ENCODE results near the gene ANKS3. TPM values are rescaled to one million over a fixed set of nuclear protein-coding genes. Genes with fewer than 3 reads are reported as not detected.

Gene ANKS3
- total RNA-seq, 4 donors from 2014 or later, result 2.4 to 51.7 (median 33.1) TPM

DNA sequence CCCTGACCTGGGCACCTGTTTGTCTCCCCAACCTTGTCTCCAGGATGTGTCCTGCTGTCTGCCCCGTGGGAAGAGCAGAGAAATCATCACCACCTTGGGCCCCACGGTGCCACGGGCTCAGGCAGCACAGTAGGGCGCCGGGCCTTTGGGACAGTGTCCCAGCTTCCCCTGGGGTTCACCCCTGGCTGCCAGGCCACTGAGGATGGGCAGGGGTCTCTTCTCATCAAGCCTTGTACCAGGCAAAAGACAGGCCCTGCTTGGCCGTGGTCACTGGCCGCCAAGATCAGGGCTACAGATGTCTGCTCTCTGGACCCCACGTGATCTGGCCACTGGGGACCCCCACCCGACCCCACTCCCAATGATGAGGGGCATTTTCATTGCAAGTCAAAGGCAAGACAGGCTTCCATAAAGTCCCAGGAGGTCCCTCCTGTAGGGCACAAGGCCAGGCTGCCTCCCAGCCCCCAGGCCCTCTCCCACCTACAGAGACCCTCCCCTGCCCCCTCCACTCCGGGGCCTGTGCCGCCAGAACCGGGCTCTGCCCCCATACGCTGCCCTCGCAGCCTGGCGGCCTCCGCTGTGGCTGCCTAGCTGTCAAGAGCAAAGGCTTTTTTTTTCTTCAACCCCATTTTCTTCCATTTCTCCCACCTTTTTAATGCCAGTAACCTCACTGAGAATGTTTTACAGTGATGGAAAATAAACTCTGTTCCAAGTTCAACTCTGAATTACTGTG lies 14.8 kb upstream of the ANKS3 start:
- H3K27ac ChIP-seq, result no peak overlapping the region
- H3K27me3 ChIP-seq, result no peaks in the 10 kb centered on the region
- no peak overlapping the region for H3K4me3 ChIP-seq
- no peaks in the 10 kb centered on the region for H3K9me3 ChIP-seq
- intact Hi-C loops (cut with DNase I; ENCODE audit: low total_unique reads), result no loop called here
- H3K36me3 ChIP-seq, result no peaks in the 10 kb centered on the region
- no peak for DNase-seq
- TF ChIP-seq, protein P1, sequence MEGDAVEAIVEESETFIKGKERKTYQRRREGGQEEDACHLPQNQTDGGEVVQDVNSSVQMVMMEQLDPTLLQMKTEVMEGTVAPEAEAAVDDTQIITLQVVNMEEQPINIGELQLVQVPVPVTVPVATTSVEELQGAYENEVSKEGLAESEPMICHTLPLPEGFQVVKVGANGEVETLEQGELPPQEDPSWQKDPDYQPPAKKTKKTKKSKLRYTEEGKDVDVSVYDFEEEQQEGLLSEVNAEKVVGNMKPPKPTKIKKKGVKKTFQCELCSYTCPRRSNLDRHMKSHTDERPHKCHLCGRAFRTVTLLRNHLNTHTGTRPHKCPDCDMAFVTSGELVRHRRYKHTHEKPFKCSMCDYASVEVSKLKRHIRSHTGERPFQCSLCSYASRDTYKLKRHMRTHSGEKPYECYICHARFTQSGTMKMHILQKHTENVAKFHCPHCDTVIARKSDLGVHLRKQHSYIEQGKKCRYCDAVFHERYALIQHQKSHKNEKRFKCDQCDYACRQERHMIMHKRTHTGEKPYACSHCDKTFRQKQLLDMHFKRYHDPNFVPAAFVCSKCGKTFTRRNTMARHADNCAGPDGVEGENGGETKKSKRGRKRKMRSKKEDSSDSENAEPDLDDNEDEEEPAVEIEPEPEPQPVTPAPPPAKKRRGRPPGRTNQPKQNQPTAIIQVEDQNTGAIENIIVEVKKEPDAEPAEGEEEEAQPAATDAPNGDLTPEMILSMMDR (IDR thresholded peaks at IDR 0.05), result no peak
- TF ChIP-seq POLR2A (IDR thresholded peaks at IDR 0.05), result no peak
- peaks cover 0 to 8% of the 10 kb centered on the region in 2 donors for H3K4me1 ChIP-seq

DNA sequence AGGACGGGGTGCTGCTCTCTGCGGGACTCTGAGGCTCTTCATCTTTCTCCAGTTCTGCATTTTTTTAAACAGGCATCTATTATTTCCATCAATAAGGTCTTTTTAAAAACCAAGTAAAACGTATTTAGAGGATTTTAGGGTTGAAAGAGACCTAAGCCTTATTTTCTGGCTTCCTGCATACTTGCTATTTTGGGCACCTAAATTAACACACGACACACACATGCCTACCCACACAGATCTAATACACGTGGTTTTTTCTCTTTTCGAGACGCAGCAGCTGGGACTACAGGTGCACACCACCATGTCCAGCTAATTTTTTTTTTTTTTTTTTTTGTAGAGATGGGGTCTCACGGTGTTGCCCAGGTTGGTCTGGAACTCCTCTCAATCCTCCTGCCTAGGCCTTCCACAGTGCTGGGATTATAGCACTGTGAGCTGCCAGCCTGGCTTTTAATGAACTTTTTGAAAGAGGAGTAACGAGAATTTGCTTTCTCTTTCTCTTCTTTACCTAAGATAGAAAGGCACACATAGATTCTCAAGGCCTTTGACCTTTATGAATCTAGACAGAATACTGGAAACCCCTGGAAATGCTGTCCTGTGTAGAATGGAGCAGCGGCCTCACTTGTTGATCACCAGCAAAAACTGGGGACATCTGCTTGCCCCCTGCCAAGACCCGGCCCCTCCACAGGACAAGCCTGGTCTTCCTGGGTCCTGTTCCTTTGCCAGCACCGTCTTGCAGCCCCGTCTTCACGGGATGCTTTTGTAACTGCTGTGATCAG lies 14.0 kb upstream of the ANKS3 start:
- Histone ChIP-seq H3K36me3 (no peaks in the 10 kb centered on the region), H3K27me3 (no peaks in the 10 kb centered on the region), H3K27ac (no peak overlapping the region), H3K4me1 (peaks cover 0 to 8% of the 10 kb centered on the region in 2 donors), H3K9me3 (no peaks in the 10 kb centered on the region), H3K4me3 (no peak overlapping the region)
- TF ChIP-seq, protein P1 (IDR thresholded peaks at IDR 0.05), result no peak
- TF ChIP-seq POLR2A (IDR thresholded peaks at IDR 0.05), result no peak
- no peak for DNase-seq
- intact Hi-C loops (cut with DNase I; ENCODE audit: low total_unique reads), result no loop called here

DNA sequence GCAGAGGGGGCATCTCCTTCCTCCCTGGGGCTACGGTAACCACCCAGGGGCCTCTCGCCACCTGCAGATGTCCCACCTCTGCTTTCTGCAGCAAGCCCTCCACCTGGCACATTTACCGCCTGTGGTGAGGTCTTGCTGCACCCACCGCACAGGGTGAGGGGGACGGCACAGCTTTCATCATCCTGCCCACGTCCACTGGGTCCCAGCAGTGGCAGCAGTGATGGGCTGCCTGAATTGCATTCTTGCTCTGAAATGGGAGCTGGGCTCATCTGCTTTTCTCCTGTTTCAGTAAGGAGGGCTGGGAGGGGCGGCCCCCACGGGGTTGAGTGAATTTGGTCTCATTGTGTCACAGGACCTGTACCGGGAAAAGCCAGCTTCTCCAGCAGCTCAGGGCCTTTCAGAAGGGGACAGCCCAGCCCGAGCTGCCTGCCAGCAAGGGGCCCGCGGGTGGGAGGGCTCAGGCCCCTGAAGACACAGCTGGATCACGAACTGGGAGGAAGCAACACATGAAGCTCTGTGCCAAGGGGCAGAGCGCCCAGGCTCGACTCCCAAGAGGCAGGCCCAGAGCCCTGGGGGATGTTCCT lies 13.0 kb upstream of the ANKS3 start:
- H3K36me3 ChIP-seq, result no peaks in the 10 kb centered on the region
- H3K27me3 ChIP-seq, result no peaks in the 10 kb centered on the region
- intact Hi-C loops (cut with DNase I; ENCODE audit: low total_unique reads), result no loop called here
- peak in 1 of 2 donors; percentile 56 for DNase-seq
- no peak overlapping the region for H3K4me3 ChIP-seq
- peak overlapping the region; percentile 24 to 36 for H3K27ac ChIP-seq
- no peak for TF ChIP-seq POLR2A (IDR thresholded peaks at IDR 0.05)
- TF ChIP-seq, protein P1 (IDR thresholded peaks at IDR 0.05), result no peak
- H3K9me3 ChIP-seq, result no peaks in the 10 kb centered on the region
- peaks cover 0 to 8% of the 10 kb centered on the region in 2 donors for H3K4me1 ChIP-seq

DNA sequence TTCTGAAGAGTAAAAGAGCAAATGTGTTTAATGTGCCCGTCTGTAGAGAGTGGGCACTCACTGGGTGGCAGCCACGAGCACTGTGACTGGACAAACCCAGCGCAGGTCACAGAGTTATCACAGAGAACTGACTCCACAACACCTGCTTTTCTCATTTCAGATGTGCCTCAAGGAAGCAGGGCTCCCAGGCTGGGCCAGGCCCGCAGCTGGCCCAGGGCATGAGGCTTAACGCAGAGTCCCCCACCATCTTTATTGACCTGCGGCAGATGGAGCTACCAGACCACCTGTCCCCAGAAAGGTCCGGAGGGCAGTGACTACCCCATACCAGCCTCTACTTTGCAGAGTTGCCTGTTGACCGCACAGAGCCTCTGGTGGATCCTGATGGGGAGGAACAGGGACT lies 12.1 kb upstream of the ANKS3 start:
- Histone ChIP-seq H3K27ac (no peak overlapping the region), H3K9me3 (no peaks in the 10 kb centered on the region), H3K27me3 (no peaks in the 10 kb centered on the region), H3K36me3 (no peaks in the 10 kb centered on the region), H3K4me1 (peaks cover 0 to 8% of the 10 kb centered on the region in 2 donors), H3K4me3 (no peak overlapping the region)
- intact Hi-C loops (cut with DNase I; ENCODE audit: low total_unique reads), result no loop called here
- TF ChIP-seq POLR2A (IDR thresholded peaks at IDR 0.05), result no peak
- TF ChIP-seq, protein P1 (IDR thresholded peaks at IDR 0.05), result no peak
- DNase-seq, result no peak

DNA sequence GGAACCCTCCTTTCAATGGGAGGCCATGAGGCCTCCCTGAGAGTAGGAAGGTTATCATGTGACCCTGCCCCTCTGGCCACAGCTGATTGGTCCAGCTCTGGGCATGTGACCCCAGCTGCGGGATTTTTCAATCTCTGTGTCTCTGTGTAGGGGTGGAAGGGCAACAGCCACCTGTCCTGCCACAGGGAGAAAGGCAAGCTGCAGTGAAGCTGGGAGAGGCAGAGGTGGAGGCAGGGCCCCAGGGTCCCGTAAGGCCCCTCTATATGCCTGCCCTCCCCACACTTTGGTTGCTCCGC lies 11.2 kb upstream of the ANKS3 start:
- DNase-seq, result no peak
- no peaks in the 10 kb centered on the region for H3K36me3 ChIP-seq
- no peaks in the 10 kb centered on the region for H3K9me3 ChIP-seq
- no peak overlapping the region for H3K4me3 ChIP-seq
- H3K27ac ChIP-seq, result no peak overlapping the region
- no peak for TF ChIP-seq POLR2A (IDR thresholded peaks at IDR 0.05)
- TF ChIP-seq, protein P1 (IDR thresholded peaks at IDR 0.05), result no peak
- intact Hi-C loops (cut with DNase I; ENCODE audit: low total_unique reads), result no loop called here
- no peaks in the 10 kb centered on the region for H3K27me3 ChIP-seq
- peaks cover 0 to 8% of the 10 kb centered on the region in 2 donors for H3K4me1 ChIP-seq
